ENCODE measurements around the gene NDUFAF2.

GRCh38 chr5:61028382-61028781 lies 83.4 kb downstream of the NDUFAF2 start:
- TF ChIP-seq CTCF (IDR thresholded peaks at IDR 0.05), result no peak
- no peak for TF ChIP-seq POLR2A (IDR thresholded peaks at IDR 0.05)

All from esophagus squamous epithelium (tissue), 4 donors.